ENCODE measurements around the gene PPP1R15B. TPM values are rescaled to one million over a fixed set of nuclear protein-coding genes. Genes with fewer than 3 reads are reported as not detected.
A peak's percentile ranks its signal among the peaks of the same experiment; 100 is the strongest.

PPP1R15B gene
- total RNA-seq, 2 experiments from 2014 or later = 72.6 to 79.2 TPM

- no peaks in the 10 kb centered on the region for H4K20me1 ChIP-seq (ENCODE audit: insufficient read depth, low read length)
- no peak overlapping the region for H2AFZ ChIP-seq (ENCODE audit: low read length)
- no peak overlapping the region for H3K4me3 ChIP-seq (ENCODE audit: low read depth, low read length, poor library complexity, severe bottlenecking)
- intact Hi-C loops (cut with micrococcal nuclease; ENCODE audit: unreplicated experiment) = loop anchor here (10.0 kb wide), 3 partner anchors 146 to 706 kb away; partner anchors contain the start of gene RBBP5
- DNase-seq (ENCODE audit: low spot score) = peak; percentile 49
- POLR2A ChIA-PET = interaction anchor here (0.5 to 1.1 kb wide), 5 partner anchors 71 to 361 kb away, joined by 3 to 4 read pairs (median 3); partner anchors contain the start of gene PIK3C2B
- no TSS peak for BruUV-seq (replicated peaks)
- no peaks in the 10 kb centered on the region for H3K9me3 ChIP-seq (ENCODE audit: low read length)
- no peaks in the 10 kb centered on the region for H3K79me2 ChIP-seq (ENCODE audit: insufficient read depth, low read depth, low read length)
- H3K9me2 ChIP-seq (ENCODE audit: insufficient read depth, low read length) = no peaks in the 10 kb centered on the region
- H3K4me1 ChIP-seq (ENCODE audit: insufficient read depth, low read length, poor library complexity, severe bottlenecking) = peaks cover 14% of the 10 kb centered on the region
- TF ChIP-seq EZH2phosphoT487 (IDR thresholded peaks at IDR 0.05; ENCODE audit: borderline replicate concordance, low read depth, low read length) = no peak
- TF ChIP-seq CTCF (conservative IDR thresholded peaks at IDR 0.05; ENCODE audit: low read length) = no peak
- CTCF ChIA-PET (ENCODE audit: unreplicated experiment) = no interaction called here
- no peak overlapping the region for H3K27ac ChIP-seq (ENCODE audit: low read depth, low read length, poor library complexity, severe bottlenecking)
- peak overlapping the region; percentile 33 for H3K4me2 ChIP-seq (ENCODE audit: low read length)
- H3K36me3 ChIP-seq (ENCODE audit: insufficient read depth, low read length) = peaks cover 9% of the 10 kb centered on the region; the same call in 1 of the 2 replicates
These were observed 6.8 kb upstream of the PPP1R15B start for GRCh38 chr1:204418174-204419063.

DNA sequence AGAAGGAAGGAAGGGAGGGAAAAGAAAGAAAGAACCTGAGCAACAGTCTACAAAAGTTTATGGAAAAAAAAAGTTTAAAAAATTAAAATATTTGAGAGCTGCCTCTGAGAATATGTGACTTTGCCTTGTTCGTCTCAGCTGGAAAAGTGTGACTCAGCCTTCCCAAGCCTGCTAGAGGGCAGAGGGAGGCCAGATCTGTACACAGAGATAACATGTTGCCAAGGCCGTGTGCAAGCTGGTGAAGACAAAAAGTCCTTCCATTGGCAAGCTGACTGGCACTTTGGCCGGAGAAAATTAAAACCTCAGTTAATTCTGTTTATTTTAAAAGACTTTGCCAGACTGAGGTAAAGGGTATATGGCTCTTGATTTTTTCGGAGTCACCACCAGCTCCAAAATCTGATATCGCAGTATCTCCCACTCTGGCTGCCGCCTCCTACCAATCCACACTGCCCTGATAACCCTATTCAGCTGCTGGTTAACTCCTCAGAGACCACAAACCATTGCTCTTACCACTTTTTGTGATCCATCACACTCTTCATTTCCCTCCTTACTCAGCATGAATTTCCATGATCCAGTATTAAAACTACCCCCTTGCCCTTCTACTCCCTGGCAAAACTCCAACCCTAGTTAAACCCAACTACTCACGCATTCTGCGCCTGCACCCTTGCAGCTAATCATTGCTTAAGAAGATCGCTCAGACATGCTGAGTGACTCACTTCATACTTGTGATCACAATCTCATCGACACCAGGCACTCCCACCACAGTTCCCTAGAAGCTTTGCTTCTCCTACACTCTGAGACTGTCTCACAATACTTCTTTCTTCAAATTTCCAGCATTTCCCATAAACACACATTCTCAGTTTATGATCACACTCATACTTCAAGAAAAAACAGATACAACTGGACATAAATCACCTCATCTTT lies 5.7 kb upstream of the PPP1R15B start:
- Histone ChIP-seq H4K20me1 (ENCODE audit: insufficient read depth, low read length) (no peaks in the 10 kb centered on the region), H3K9me3 (ENCODE audit: low read length) (no peaks in the 10 kb centered on the region), H3K79me2 (ENCODE audit: insufficient read depth, low read depth, low read length) (peaks cover 2% of the 10 kb centered on the region; the same call in 1 of the 2 replicates), H3K36me3 (ENCODE audit: insufficient read depth, low read length) (peaks cover 9% of the 10 kb centered on the region; the same call in 1 of the 2 replicates), H3K27ac (ENCODE audit: low read depth, low read length, poor library complexity, severe bottlenecking) (no peak overlapping the region), H3K9me2 (ENCODE audit: insufficient read depth, low read length) (no peaks in the 10 kb centered on the region), H2AFZ (ENCODE audit: low read length) (no peak overlapping the region), H3K4me1 (ENCODE audit: insufficient read depth, low read length, poor library complexity, severe bottlenecking) (peaks cover 23% of the 10 kb centered on the region), H3K4me2 (ENCODE audit: low read length) (no peak overlapping the region), H3K4me3 (ENCODE audit: low read depth, low read length, poor library complexity, severe bottlenecking) (no peak overlapping the region)
- DNase-seq (ENCODE audit: low spot score) = no peak
- POLR2A ChIA-PET = interaction anchor here (0.5 to 1.1 kb wide), 5 partner anchors 72 to 362 kb away, joined by 3 to 4 read pairs (median 3); partner anchors contain the start of gene PIK3C2B
- intact Hi-C loops (cut with micrococcal nuclease; ENCODE audit: unreplicated experiment) = loop anchor here (10.0 kb wide), 3 partner anchors 147 to 707 kb away; partner anchors contain the start of gene RBBP5
- TF ChIP-seq CTCF (conservative IDR thresholded peaks at IDR 0.05; ENCODE audit: low read length) (no peak), EZH2phosphoT487 (IDR thresholded peaks at IDR 0.05; ENCODE audit: borderline replicate concordance, low read depth, low read length) (no peak)
- CTCF ChIA-PET (ENCODE audit: unreplicated experiment) = no interaction called here
- no TSS peak for BruUV-seq (replicated peaks)
